ENCODE measurements around the gene OPA1.

OPA1 gene

DNA sequence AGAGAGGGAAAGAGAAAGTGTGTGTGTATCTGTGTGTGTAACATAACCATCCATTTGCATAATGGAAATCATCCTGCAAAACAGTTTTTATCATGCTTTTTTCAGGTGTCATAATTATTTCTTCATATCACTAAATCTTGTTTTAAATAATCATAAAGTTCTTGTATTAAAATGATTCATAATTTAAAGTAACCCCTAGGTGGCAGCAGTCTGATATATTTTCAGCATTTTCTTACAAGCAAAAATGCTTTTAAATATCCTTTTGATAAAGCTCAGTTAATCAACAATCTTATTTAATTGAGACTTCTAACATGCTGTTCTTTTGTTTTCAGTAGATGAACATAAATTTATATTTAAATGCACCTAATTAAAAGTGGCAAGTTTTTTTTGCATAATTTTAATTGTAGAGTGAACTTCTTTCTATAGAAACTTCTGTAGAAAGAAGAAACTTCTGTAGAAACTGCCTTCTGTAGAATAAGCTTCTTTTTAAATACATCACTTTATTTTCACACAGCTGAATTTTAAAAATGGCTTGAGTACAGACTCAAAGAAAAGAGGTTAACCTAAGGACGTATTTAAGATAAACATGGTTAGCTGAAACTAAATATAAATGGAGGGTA lies 72.5 kb downstream of the OPA1 start:
- H3K4me3 ChIP-seq (ENCODE audit: low read length) = no peak overlapping the region
- no peak overlapping the region for H2AFZ ChIP-seq (ENCODE audit: low read depth, low read length)
- no peaks in the 10 kb centered on the region for H3K9me3 ChIP-seq (ENCODE audit: low read length)
- no peaks in the 10 kb centered on the region for H3K27me3 ChIP-seq (ENCODE audit: insufficient read depth, low read length)
- peaks cover 68% of the 10 kb centered on the region for H3K36me3 ChIP-seq (ENCODE audit: insufficient read depth, low read length)
- H3K4me1 ChIP-seq (ENCODE audit: insufficient read depth, low read length) = no peaks in the 10 kb centered on the region

DNA sequence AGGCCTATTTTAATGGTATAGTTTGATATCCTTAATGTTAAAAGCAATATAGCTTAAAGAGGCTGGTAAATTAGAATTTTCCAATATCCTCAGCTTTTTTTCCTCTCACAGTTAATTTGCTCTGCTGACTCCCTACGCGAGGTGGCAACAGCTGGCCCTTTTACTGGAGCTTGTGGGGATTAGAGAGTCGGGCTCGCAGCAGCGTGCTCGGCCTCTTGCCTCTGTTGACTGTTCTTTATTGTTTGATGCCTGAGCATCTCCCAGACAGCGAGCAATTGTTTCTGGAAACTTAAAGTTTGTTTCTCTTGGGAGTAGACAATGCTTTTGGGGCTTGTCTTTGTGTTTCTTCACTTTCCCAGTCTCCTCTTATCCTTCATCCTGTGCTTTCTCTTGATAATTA lies 80.8 kb downstream of the OPA1 start:
- Histone ChIP-seq H2AFZ (ENCODE audit: low read depth, low read length) (no peak overlapping the region), H3K4me3 (ENCODE audit: low read length) (no peak overlapping the region), H3K27me3 (ENCODE audit: insufficient read depth, low read length) (no peaks in the 10 kb centered on the region), H3K9me3 (ENCODE audit: low read length) (no peaks in the 10 kb centered on the region), H3K36me3 (ENCODE audit: insufficient read depth, low read length) (peaks cover 19% of the 10 kb centered on the region), H3K4me1 (ENCODE audit: insufficient read depth, low read length) (peaks cover 13% of the 10 kb centered on the region)

DNA sequence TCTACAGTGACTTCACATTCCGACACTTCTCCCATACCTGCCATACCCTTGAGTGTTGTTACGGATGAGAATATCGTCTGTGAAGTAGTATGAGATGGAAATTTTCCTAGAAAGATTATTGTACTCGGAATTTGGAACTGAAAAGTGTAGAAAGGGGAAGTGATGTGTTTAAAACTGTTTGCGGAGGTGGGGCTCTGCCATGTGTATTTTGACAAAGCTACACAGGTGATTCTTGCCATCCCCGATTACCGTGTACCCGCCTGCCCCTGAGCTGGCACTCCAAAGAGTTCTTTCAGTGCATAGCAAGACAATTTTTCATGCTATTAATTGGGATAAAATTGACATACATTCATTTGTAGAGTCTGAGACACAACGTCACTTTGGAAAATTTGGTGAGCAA lies 81.7 kb downstream of the OPA1 start:
- Histone ChIP-seq H3K4me3 (ENCODE audit: low read length) (no peak overlapping the region), H3K4me1 (ENCODE audit: insufficient read depth, low read length) (peaks cover 13% of the 10 kb centered on the region), H2AFZ (ENCODE audit: low read depth, low read length) (no peak overlapping the region), H3K9me3 (ENCODE audit: low read length) (no peaks in the 10 kb centered on the region), H3K36me3 (ENCODE audit: insufficient read depth, low read length) (peaks cover 15% of the 10 kb centered on the region), H3K27me3 (ENCODE audit: insufficient read depth, low read length) (no peaks in the 10 kb centered on the region)

DNA sequence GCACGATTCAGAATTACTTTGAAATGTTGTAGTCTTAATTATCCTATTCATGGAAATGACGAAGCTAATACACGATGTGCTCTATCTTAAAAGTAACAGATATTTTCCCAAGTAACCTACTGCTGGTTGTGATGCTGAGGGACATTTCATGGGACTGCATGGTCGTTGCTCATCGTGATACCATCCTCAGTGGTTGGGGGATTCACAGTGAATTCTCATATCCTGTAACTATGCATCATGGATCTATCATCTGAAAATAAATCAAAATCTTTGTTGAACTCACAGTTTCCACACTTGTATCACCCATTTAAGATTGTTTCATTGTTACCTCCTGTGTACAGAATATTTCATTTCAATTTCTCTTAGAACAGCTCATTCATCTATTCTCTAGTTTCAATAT lies 84.7 kb downstream of the OPA1 start:
- Histone ChIP-seq H3K4me1 (ENCODE audit: insufficient read depth, low read length) (peaks cover 25% of the 10 kb centered on the region), H3K4me3 (ENCODE audit: low read length) (no peak overlapping the region), H3K9me3 (ENCODE audit: low read length) (no peaks in the 10 kb centered on the region), H3K36me3 (ENCODE audit: insufficient read depth, low read length) (peaks cover 4% of the 10 kb centered on the region), H2AFZ (ENCODE audit: low read depth, low read length) (no peak overlapping the region), H3K27me3 (ENCODE audit: insufficient read depth, low read length) (peaks cover 5% of the 10 kb centered on the region)

DNA sequence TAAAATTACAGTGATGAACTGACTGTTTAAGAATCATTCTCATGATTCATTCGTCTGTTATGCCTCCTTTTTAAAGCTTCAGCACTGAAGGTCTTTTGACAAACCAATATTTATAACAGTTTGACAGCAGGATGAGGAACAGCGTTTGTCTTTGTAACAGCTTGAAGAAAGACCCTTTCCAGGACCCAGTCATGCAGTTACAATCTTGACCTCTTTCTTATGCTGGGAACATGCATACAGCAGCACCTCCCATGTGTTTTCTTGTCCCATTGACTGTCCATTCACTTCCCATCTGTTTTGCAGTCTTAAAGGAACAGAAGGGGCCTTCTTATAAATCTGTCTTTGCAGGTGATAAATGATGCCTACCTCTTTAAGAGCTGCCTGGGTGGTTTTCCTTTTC lies 87.2 kb downstream of the OPA1 start:
- Histone ChIP-seq H3K27me3 (ENCODE audit: insufficient read depth, low read length) (peaks cover 5% of the 10 kb centered on the region), H3K36me3 (ENCODE audit: insufficient read depth, low read length) (peaks cover 11% of the 10 kb centered on the region), H3K4me3 (ENCODE audit: low read length) (no peak overlapping the region), H3K9me3 (ENCODE audit: low read length) (no peaks in the 10 kb centered on the region), H2AFZ (ENCODE audit: low read depth, low read length) (no peak overlapping the region), H3K4me1 (ENCODE audit: insufficient read depth, low read length) (peaks cover 12% of the 10 kb centered on the region)

DNA sequence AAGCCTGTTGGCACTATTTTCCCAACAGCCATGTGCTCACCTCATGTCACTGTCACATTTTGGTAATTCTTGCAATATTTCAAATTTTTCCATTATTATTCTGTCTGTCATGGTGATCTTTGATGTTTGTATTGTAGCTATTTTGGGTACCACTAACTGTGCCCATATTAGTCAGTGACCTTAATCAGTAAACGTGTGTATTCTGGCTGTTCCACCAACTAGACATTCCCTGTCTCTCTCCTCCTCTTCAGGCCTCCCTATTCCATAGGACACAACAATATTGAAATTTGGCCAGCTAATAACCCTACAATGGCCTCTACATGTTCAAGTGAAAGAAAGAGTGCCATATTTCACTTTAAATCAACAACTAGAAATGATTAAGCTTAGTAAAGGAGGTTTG lies 88.6 kb downstream of the OPA1 start:
- H2AFZ ChIP-seq (ENCODE audit: low read depth, low read length) = no peak overlapping the region
- H3K27me3 ChIP-seq (ENCODE audit: insufficient read depth, low read length) = peaks cover 5% of the 10 kb centered on the region
- H3K36me3 ChIP-seq (ENCODE audit: insufficient read depth, low read length) = peaks cover 11% of the 10 kb centered on the region
- no peak overlapping the region for H3K4me3 ChIP-seq (ENCODE audit: low read length)
- H3K9me3 ChIP-seq (ENCODE audit: low read length) = no peaks in the 10 kb centered on the region
- H3K4me1 ChIP-seq (ENCODE audit: insufficient read depth, low read length) = peaks cover 12% of the 10 kb centered on the region

DNA sequence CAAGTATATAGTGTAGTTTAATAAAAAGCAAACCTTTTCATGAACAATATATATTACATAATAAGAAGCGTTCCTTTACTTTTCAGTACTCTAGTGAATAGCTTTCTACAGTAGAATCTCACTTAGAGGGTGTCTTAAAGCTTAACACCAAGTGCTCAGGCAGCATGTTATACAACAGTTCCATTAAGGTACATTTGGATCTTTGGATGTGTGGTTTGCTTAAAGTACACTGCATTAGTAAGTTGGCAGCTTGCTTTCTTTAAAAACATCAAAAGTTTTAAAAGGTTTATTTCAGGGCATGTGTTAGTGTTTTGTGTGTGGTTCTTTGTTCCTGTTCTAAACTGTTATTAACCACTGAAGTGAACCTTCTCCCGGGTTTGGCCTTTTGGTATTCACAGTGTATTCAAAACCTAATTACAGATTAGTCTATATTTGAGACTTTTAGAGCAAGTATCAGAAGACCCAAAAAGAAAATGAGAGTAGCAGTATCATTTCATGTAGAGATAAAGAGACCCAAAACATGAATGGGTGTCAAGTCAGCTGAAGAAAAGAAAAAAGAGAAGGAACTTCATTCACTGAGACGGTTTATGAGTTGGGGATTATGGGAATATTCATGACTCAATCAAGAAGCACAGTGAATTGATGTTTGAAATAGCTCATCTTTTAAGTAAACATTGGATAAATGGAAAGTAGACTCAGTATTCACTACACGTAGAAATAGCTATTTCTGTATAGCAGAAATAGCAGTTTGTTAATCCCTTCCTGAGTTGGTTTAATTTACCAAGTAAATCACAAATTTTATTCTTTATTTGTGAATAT lies 93.9 kb downstream of the OPA1 start:
- Histone ChIP-seq H2AFZ (ENCODE audit: low read depth, low read length) (no peak overlapping the region), H3K4me3 (ENCODE audit: low read length) (no peak overlapping the region), H3K4me1 (ENCODE audit: insufficient read depth, low read length) (no peaks in the 10 kb centered on the region), H3K27me3 (ENCODE audit: insufficient read depth, low read length) (peaks cover under 1% of the 10 kb centered on the region), H3K9me3 (ENCODE audit: low read length) (peaks cover 3% of the 10 kb centered on the region), H3K36me3 (ENCODE audit: insufficient read depth, low read length) (peaks cover 20% of the 10 kb centered on the region)

- no peaks in the 10 kb centered on the region for H3K4me1 ChIP-seq (ENCODE audit: insufficient read depth, low read length)
- H3K4me3 ChIP-seq (ENCODE audit: low read length) = no peak overlapping the region
- no peaks in the 10 kb centered on the region for H3K27me3 ChIP-seq (ENCODE audit: insufficient read depth, low read length)
- peaks cover 21% of the 10 kb centered on the region for H3K36me3 ChIP-seq (ENCODE audit: insufficient read depth, low read length)
- H3K9me3 ChIP-seq (ENCODE audit: low read length) = peaks cover 3% of the 10 kb centered on the region
- H2AFZ ChIP-seq (ENCODE audit: low read depth, low read length) = no peak overlapping the region
Observed at GRCh38 chr3:193688834-193689714, 96.1 kb downstream of the OPA1 start.

DNA sequence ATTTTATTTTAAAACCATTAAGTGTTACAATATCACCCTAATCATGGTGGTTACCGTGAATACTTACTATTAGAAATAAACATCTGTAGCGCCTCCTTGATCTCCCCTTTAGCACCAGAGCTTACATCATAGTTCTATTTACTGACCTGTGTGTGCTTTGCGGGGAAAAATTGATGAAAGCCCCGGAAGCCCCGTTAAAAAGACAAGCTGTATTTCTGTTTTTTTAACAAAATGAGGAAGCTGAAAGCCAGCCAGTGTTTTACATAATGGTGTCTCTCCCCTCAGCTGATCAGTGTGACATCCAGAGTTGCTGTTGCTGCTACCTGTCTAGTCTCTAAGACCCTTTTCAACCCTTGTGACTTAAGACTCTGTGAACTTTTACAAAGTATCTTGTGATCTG lies 100.8 kb downstream of the OPA1 start:
- Histone ChIP-seq H3K4me1 (ENCODE audit: insufficient read depth, low read length) (no peaks in the 10 kb centered on the region), H3K4me3 (ENCODE audit: low read length) (no peak overlapping the region), H3K36me3 (ENCODE audit: insufficient read depth, low read length) (peaks cover 47% of the 10 kb centered on the region), H3K27me3 (ENCODE audit: insufficient read depth, low read length) (peaks cover 19% of the 10 kb centered on the region), H2AFZ (ENCODE audit: low read depth, low read length) (no peak overlapping the region), H3K9me3 (ENCODE audit: low read length) (peaks cover under 1% of the 10 kb centered on the region)

DNA sequence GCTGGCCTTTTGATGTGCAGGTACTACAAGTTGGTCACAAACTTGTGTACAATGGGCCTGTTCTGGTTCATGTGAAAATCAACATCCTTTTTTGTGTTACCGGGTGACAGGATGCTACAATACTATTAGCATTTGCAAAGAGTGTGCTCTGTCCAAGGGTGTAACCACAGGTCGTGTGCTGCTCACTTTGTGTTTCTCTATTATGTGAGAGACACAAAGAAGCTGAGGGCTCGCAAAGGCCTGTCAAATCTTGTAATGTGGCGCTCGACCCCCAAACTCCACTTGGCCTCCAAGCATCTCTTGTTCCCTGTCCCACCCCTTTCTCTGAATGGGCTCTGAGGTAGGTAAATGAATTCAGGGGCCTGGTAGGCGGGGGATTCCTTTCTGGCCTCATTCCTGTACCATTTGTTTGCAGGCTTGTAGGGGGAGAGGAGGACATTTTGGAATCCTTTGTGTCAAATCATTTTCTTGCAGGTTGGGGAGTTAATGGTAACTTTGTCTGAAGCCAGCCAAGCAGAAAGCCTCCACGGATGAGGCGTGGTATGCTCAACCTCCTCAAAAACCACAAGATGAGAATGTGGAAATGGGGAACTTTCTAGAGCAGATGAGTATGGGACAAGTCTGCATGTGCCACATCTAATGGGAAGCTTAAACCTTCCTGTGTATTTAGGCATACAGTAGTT lies 109.1 kb downstream of the OPA1 start:
- Histone ChIP-seq H2AFZ (ENCODE audit: low read depth, low read length) (no peak overlapping the region), H3K9me3 (ENCODE audit: low read length) (peaks cover 3% of the 10 kb centered on the region), H3K4me3 (ENCODE audit: low read length) (no peak overlapping the region), H3K36me3 (ENCODE audit: insufficient read depth, low read length) (peaks cover 3% of the 10 kb centered on the region), H3K4me1 (ENCODE audit: insufficient read depth, low read length) (peaks cover 18% of the 10 kb centered on the region), H3K27me3 (ENCODE audit: insufficient read depth, low read length) (peaks cover 45% of the 10 kb centered on the region)

GRCh38 chr3:193702967-193703366 lies 110.0 kb downstream of the OPA1 start:
- Histone ChIP-seq H3K36me3 (ENCODE audit: insufficient read depth, low read length) (peaks cover 3% of the 10 kb centered on the region), H3K27me3 (ENCODE audit: insufficient read depth, low read length) (peaks cover 48% of the 10 kb centered on the region), H3K9me3 (ENCODE audit: low read length) (peaks cover 3% of the 10 kb centered on the region), H3K4me1 (ENCODE audit: insufficient read depth, low read length) (peaks cover 18% of the 10 kb centered on the region), H3K4me3 (ENCODE audit: low read length) (no peak overlapping the region), H2AFZ (ENCODE audit: low read depth, low read length) (no peak overlapping the region)

- peaks cover 51% of the 10 kb centered on the region for H3K27me3 ChIP-seq (ENCODE audit: insufficient read depth, low read length)
- peaks cover 18% of the 10 kb centered on the region for H3K4me1 ChIP-seq (ENCODE audit: insufficient read depth, low read length)
- H3K36me3 ChIP-seq (ENCODE audit: insufficient read depth, low read length) = no peaks in the 10 kb centered on the region
- peaks cover 3% of the 10 kb centered on the region for H3K9me3 ChIP-seq (ENCODE audit: low read length)
- no peak overlapping the region for H2AFZ ChIP-seq (ENCODE audit: low read depth, low read length)
- H3K4me3 ChIP-seq (ENCODE audit: low read length) = no peak overlapping the region
Observed at GRCh38 chr3:193704431-193704830, 111.4 kb downstream of the OPA1 start.

Data from neuron (in vitro differentiated cells).